Fibroblast of villous mesenchyme (primary cell): ENCODE data around the gene LGI4. TPM values are rescaled to one million over a fixed set of nuclear protein-coding genes. Genes with fewer than 3 reads are reported as not detected.
"Not testable (repeated sequence)": the region's sequence is repeated elsewhere in the genome, so short reads cannot be mapped to it uniquely, and the experiment has no call there.

ENCODE experiments used
- DNase-seq: peaks from one replicate; pipeline ENCODE4 v3.0.0-alpha.2; 2010; ENCODE audit warnings: low read depth
- H3K4me3 ChIP-seq: 2 replicates; pipeline ENCODE4 v1.5.1; 2011; ENCODE audit warnings: low read depth, mild to moderate bottlenecking, low read length
- CTCF ChIP-seq: IDR thresholded peaks from 2 replicates; pipeline ENCODE4 v1.5.1; 2012; ENCODE audit warnings: low read depth, mild to moderate bottlenecking, low read length; ENCODE audit not compliant: insufficient read depth
- total RNA-seq: library from RNA; depleted of rRNA; stranded (reverse); fragments of >200 nt; gene quantifications from 2 replicates; pipeline ENCODE4 v1.2.3, GENCODE V29; 2012

The LGI4 gene
- total RNA-seq, 1 donor, result not detected

DNA sequence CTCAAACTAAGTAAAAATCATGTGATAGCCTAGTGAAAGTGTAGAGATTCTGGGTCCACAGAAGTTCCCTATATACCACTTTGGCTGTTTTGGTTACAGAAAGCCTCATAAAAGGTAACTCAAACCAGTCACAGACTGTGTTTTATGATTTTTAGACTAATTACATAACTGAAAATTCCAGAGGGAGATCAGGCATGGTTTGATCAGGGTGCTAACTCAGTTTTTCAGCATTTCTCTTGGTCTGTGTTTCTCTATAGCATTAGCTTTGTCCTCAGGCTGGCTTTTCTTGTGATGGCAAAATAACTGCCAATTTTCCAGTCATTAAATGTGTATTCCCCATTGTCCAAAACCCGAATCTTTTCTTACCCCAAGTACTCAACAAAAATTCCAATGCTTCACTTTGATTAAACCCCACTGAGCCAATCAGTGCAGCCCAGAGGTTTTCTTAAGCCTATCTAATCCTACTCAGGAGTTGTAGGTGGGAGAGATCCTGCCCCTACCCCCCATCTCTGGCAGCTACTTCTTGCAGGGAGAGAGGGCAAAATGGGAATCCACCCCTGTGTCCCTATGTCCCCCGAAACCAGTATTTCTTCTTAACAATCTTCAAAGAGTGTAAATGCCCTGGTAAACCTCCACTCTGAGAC, 27.8 kb downstream of the LGI4 start:
- no peak overlapping the region for H3K4me3 ChIP-seq
- TF ChIP-seq CTCF, result no peak
- DNase-seq, result no peak

DNA sequence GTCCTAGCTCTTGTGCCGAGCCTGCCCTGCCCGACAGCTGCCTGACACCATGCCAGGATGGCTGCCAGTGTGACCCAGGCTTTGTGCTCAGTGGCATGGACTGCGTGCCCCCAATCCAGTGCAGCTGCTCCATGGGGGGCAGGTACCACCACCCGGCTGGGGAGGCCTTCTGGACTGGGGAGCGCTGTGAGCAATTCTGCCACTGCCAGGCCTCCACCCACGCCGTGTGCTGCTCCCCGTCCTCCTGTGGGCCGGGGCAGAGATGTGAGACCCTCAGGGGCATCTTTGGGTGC, 28.6 kb downstream of the LGI4 start:
- no peak for DNase-seq
- no peak for TF ChIP-seq CTCF
- H3K4me3 ChIP-seq, result no peak overlapping the region

- no peak for DNase-seq
- no peak for TF ChIP-seq CTCF
- no peak overlapping the region for H3K4me3 ChIP-seq
These were observed 29.2 kb downstream of the LGI4 start for GRCh38 chr19:35105411-35106290.

DNA sequence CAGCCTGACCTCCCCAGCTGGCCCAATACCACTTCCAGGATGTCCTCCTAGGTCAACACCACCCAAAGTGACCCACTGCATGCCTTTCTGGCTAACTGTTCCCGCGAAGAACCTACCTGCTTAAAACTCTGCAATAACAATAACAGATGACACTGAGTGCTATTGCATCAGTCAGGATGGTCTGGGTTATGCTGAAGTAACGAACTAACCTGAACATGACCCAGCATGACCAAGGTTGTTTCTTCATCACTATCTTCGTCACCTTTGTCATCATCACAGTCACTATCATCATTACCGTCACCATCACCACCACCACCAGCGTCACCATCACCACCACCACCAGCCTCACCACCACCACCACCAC, 29.8 kb downstream of the LGI4 start:
- no peak for DNase-seq
- H3K4me3 ChIP-seq, result no peak overlapping the region
- TF ChIP-seq CTCF, result no peak

- no peak for DNase-seq
- TF ChIP-seq CTCF, result no peak
- H3K4me3 ChIP-seq, result no peak overlapping the region
These were observed 30.5 kb downstream of the LGI4 start for GRCh38 chr19:35104361-35104760.

GRCh38 chr19:35103614-35104013, 31.2 kb downstream of the LGI4 start:
- DNase-seq, H3K4me3 ChIP-seq: not testable (repeated sequence)

DNA sequence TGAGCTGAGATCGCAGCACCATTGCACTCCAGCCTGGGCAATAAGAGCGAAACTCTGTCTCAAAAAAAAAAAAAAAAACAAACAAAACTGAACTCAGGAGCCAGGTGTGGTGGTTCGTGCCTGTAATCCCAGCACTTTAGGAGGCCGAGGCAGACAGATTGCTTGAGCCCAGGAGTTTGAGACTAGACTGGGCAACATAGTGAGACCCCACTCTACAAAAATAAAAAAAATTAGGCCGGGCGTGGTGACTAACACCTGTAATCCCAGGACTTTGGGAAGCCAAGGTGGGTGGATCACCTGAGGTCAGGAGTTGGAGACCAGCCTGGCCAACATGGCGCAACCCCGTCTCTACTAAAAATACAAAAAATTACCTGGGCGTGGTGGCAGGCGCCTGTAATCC, 32.9 kb downstream of the LGI4 start:
- DNase-seq, H3K4me3 ChIP-seq: not testable (repeated sequence)
